T-helper 1 cell (primary cell): ENCODE measurements around the gene TRANK1.
"Not testable (repeated sequence)": the region's sequence is repeated elsewhere in the genome, so short reads cannot be mapped to it uniquely, and the experiment has no call there.

Experiments used
- DNase-seq, 5 donors: peaks; one replicate each; pipeline ENCODE4 v3.0.0-alpha.2; 2012 to 2020

Gene TRANK1

GRCh38 chr3:36891097-36891496 lies 53.8 kb downstream of the TRANK1 start:
- DNase-seq, result not testable (repeated sequence)

GRCh38 chr3:36890261-36890660 lies 54.6 kb downstream of the TRANK1 start:
- DNase-seq, result no peak

GRCh38 chr3:36881735-36882134 lies 63.1 kb downstream of the TRANK1 start:
- DNase-seq, result no peak

GRCh38 chr3:36879842-36880241 lies 65.0 kb downstream of the TRANK1 start:
- not testable (repeated sequence) for DNase-seq

- DNase-seq, result no peak
These were observed 66.7 kb downstream of the TRANK1 start for GRCh38 chr3:36877930-36878685.

- peak in 3 of 5 donors; percentile 13 to 90 (median 17) for DNase-seq
These were observed 68.5 kb downstream of the TRANK1 start for GRCh38 chr3:36876181-36876936.

GRCh38 chr3:36875397-36875796 lies 69.5 kb downstream of the TRANK1 start:
- DNase-seq, result no peak

GRCh38 chr3:36874424-36874823 lies 70.4 kb downstream of the TRANK1 start:
- DNase-seq, result no peak

GRCh38 chr3:36871379-36872126 lies 73.3 kb downstream of the TRANK1 start:
- no peak for DNase-seq

- DNase-seq, result peak in 4 of 5 donors; percentile 21 to 58 (median 32)
These were observed 76.0 kb downstream of the TRANK1 start for GRCh38 chr3:36868614-36869436.

- DNase-seq, result no peak
These were observed 77.0 kb downstream of the TRANK1 start for GRCh38 chr3:36867810-36868209.

- no peak for DNase-seq
These were observed 78.5 kb downstream of the TRANK1 start for GRCh38 chr3:36866368-36866767.

GRCh38 chr3:36864180-36865053 lies 80.4 kb downstream of the TRANK1 start:
- DNase-seq, result no peak

GRCh38 chr3:36862076-36862755 lies 82.6 kb downstream of the TRANK1 start:
- no peak for DNase-seq

- no peak for DNase-seq
These were observed 85.4 kb downstream of the TRANK1 start for GRCh38 chr3:36859494-36859893.

GRCh38 chr3:36852071-36852470 lies 92.8 kb downstream of the TRANK1 start:
- no peak for DNase-seq

- no peak for DNase-seq
These were observed 94.1 kb downstream of the TRANK1 start for GRCh38 chr3:36850743-36851142.

GRCh38 chr3:36846406-36846805 lies 98.4 kb downstream of the TRANK1 start:
- no peak for DNase-seq

GRCh38 chr3:36843065-36844051 lies 101.5 kb downstream of the TRANK1 start:
- peak in 4 of 5 donors; percentile 13 to 54 (median 24) for DNase-seq
